Thyroid gland (tissue), 4 donors: ENCODE data around the gene DCAF5.

Source experiments
- POLR2A ChIP-seq, 2 donors: fragments of 450-650 bp; IDR thresholded peaks; one replicate each; pipeline ENCODE4 v1.6.1; 2017; ENCODE audit warnings: antibody characterized with exemption in 2 of 2, mild to moderate bottlenecking in 2 of 2, moderate library complexity in 1 of 2
- TF ChIP-seq, protein P1 (sequence below), 6 experiments: fragments of 200-600 bp in 3 of 6; fragments of 450-650 bp in 3 of 6; sonication (generic) in 3 of 6; IDR thresholded peaks; one replicate each; pipeline ENCODE4 v1.5.1; 2016 to 2019; ENCODE audit warnings: antibody characterized with exemption in 6 of 6, mild to moderate bottlenecking in 2 of 6, inconsistent platforms in 1 of 6, moderate library complexity in 1 of 6

DNA sequence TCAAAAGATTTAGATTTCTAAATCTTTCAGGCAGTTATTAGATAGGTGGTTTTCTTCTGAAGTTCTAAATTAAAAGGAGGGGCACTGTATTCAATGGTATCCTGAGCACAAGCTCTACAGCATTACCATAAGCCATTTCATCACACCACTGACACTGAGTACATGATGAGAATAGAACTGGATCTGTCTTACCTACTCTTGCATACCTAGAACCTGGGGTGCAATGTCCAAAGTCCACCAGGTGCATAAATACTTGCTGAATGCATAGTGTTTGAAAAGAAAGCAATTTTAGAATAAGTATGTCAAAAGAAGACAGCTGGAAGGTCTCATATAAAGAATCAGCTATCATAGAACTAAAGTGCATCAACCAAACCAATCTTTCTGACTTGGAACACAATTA lies 88.3 kb downstream of the DCAF5 start:
- TF ChIP-seq, protein P1, sequence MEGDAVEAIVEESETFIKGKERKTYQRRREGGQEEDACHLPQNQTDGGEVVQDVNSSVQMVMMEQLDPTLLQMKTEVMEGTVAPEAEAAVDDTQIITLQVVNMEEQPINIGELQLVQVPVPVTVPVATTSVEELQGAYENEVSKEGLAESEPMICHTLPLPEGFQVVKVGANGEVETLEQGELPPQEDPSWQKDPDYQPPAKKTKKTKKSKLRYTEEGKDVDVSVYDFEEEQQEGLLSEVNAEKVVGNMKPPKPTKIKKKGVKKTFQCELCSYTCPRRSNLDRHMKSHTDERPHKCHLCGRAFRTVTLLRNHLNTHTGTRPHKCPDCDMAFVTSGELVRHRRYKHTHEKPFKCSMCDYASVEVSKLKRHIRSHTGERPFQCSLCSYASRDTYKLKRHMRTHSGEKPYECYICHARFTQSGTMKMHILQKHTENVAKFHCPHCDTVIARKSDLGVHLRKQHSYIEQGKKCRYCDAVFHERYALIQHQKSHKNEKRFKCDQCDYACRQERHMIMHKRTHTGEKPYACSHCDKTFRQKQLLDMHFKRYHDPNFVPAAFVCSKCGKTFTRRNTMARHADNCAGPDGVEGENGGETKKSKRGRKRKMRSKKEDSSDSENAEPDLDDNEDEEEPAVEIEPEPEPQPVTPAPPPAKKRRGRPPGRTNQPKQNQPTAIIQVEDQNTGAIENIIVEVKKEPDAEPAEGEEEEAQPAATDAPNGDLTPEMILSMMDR (IDR thresholded peaks at IDR 0.05), result no peak
- no peak for TF ChIP-seq POLR2A (IDR thresholded peaks at IDR 0.05)
